ENCODE results near the gene BBX. TPM values are rescaled to one million over a fixed set of nuclear protein-coding genes. Genes with fewer than 3 reads are reported as not detected.
A peak's percentile ranks its signal among the peaks of the same experiment; 100 is the strongest.

The BBX gene
- total RNA-seq (85.8 TPM), polyA plus RNA-seq (ENCODE audit: insufficient read depth, low read depth, low replicate concordance) (8.1 TPM)
- long read RNA-seq, donor 1, partial matches to known transcripts: 8 of 8 reads
- long read RNA-seq, donor 1, other reads (novel, unspliced or antisense): 0 of 8 reads
- long read RNA-seq, donor 2, full-length matches to known transcripts: 2 of 30 reads
- long read RNA-seq, donor 2, partial matches to known transcripts: 28 of 30 reads
- long read RNA-seq, donor 2, other reads (novel, unspliced or antisense): 0 of 30 reads
- long read RNA-seq, donor 3, partial matches to known transcripts: 18 of 19 reads
- long read RNA-seq, donor 3, other reads (novel, unspliced or antisense): 0 of 19 reads
- long read RNA-seq, donor 4, full-length matches to known transcripts: 4 of 28 reads
- long read RNA-seq, donor 4, partial matches to known transcripts: 24 of 28 reads
- long read RNA-seq, donor 4, other reads (novel, unspliced or antisense): 0 of 28 reads
- long read RNA-seq, donor 5: 0 reads
- long read RNA-seq, donor 6, partial matches to known transcripts: 20 of 20 reads
- long read RNA-seq, donor 6, other reads (novel, unspliced or antisense): 0 of 20 reads
- long read RNA-seq, donor 7, full-length matches to known transcripts: 3 of 60 reads
- long read RNA-seq, donor 7, partial matches to known transcripts: 33 of 60 reads
- long read RNA-seq, donor 7, other reads (novel, unspliced or antisense): 24 of 60 reads
- long read RNA-seq, donor 8, full-length matches to known transcripts: 1 of 7 reads
- long read RNA-seq, donor 8, partial matches to known transcripts: 6 of 7 reads
- long read RNA-seq, donor 8, other reads (novel, unspliced or antisense): 0 of 7 reads
- long read RNA-seq, donor 9: 0 reads
- long read RNA-seq, donor 10, partial matches to known transcripts: 26 of 26 reads
- long read RNA-seq, donor 10, other reads (novel, unspliced or antisense): 0 of 26 reads

DNA sequence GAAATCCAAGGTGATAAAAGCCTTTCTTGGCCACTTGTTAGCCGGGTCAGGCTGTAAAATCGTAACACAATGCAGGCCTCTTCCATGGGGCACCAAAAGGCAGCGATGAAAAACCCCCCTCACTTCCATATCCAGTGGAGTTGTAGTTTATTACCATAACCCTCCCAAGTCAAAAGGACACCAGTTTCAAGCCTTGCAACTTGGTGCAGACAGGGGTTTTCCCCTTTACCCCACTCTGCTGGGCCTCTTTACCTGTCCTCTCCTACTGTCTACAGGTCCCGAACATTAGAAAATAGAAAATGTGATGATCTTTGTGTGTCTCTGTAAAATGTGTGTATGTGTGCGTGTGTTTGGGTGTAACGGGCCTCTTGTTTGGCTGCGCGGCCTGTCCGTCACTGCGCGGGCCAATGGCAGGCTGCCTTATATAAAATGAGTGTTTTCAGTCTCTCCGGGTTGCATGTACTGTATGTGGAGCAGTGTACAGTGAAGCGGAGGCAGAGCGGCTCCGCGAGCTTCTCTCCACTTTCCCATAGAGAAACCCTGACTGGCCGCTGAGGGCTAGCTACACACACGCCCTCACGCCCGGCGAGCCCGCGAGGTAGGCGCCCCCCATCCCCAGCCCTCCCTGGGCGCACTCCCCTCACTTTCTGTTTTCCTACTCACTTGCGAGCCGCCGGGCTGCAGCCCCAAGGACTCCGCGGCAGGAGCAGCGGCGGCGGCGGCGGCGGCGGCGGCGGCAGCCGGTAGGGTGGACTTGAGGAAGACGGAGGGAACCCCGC is at the start of gene BBX:
BBX (plus strand) TSS at position 453 of the 779 bp plus-strand sequence. CDS start 187,499 bp downstream, outside the sequence.
- peak within 1 kb of the TSS; percentile 81 to 95 (median 89) for H3K9ac ChIP-seq (ENCODE audit: low read length in 3 of 3)
- TF ChIP-seq, protein P1, sequence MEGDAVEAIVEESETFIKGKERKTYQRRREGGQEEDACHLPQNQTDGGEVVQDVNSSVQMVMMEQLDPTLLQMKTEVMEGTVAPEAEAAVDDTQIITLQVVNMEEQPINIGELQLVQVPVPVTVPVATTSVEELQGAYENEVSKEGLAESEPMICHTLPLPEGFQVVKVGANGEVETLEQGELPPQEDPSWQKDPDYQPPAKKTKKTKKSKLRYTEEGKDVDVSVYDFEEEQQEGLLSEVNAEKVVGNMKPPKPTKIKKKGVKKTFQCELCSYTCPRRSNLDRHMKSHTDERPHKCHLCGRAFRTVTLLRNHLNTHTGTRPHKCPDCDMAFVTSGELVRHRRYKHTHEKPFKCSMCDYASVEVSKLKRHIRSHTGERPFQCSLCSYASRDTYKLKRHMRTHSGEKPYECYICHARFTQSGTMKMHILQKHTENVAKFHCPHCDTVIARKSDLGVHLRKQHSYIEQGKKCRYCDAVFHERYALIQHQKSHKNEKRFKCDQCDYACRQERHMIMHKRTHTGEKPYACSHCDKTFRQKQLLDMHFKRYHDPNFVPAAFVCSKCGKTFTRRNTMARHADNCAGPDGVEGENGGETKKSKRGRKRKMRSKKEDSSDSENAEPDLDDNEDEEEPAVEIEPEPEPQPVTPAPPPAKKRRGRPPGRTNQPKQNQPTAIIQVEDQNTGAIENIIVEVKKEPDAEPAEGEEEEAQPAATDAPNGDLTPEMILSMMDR (IDR thresholded peaks at IDR 0.05; ENCODE audit: borderline replicate concordance, extremely low read depth, insufficient read depth): no peak
- no peaks in the 10 kb centered on the region for H3K27me3 ChIP-seq (ENCODE audit: control insufficient read depth, insufficient read depth, low read length)
- FAIRE-seq (peak; percentile 58), DNase-seq (peak; percentile 95 to 98 (median 98))
- peak within 1 kb of the TSS; percentile 86 to 97 (median 92) for H3K4me3 ChIP-seq (ENCODE audit: low read length in 3 of 3)
- peak within 1 kb of the TSS; percentile 95 to 96 for H3K27ac ChIP-seq (ENCODE audit: low read depth in 2 of 2, low read length in 2 of 2)
- no peaks in the 10 kb centered on the region for H3K9me3 ChIP-seq (ENCODE audit: control insufficient read depth in 2 of 3, insufficient read depth in 1 of 3, low read length in 3 of 3)
- peaks cover 0 to 11% (median 2%) of the 10 kb centered on the region in 3 donors for H3K4me1 ChIP-seq (ENCODE audit: control insufficient read depth in 2 of 3, insufficient read depth in 2 of 3, low read depth in 1 of 3, low read length in 3 of 3)
- intact Hi-C loops (cut with DNase I): no loop called here
- no peaks in the 10 kb centered on the region for H3K36me3 ChIP-seq (ENCODE audit: control insufficient read depth in 2 of 3, insufficient read depth in 3 of 3, low read length in 3 of 3)

DNA sequence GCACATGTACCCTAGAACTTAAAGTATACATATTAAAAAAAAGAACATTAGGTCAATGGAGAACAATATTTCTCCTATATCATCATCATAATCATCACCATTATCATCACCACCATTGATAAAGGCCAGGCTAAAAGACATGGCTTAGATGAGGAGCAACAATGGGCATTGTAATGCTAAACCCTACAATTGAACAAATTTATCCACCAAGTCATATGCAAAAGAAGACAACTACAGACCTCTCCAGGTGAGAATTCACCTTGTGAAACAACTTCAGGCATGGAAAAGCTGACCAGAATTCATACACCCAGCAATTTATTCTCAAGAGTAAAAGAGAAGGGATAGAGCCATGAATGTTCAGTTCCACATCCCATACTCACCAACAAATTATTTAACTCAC is 46.3 kb upstream of the BBX start:
- no peaks in the 10 kb centered on the region for H3K9me3 ChIP-seq (ENCODE audit: control insufficient read depth in 2 of 3, insufficient read depth in 1 of 3, low read length in 3 of 3)
- no peak overlapping the region for H3K27ac ChIP-seq (ENCODE audit: low read depth in 2 of 2, low read length in 2 of 2)
- no peaks in the 10 kb centered on the region for H3K36me3 ChIP-seq (ENCODE audit: control insufficient read depth in 2 of 3, insufficient read depth in 3 of 3, low read length in 3 of 3)
- TF ChIP-seq, protein P1 (IDR thresholded peaks at IDR 0.05; ENCODE audit: borderline replicate concordance, extremely low read depth, insufficient read depth): no peak
- no peak overlapping the region for H3K9ac ChIP-seq (ENCODE audit: low read length in 3 of 3)
- intact Hi-C loops (cut with DNase I): no loop called here
- H3K27me3 ChIP-seq (ENCODE audit: control insufficient read depth, insufficient read depth, low read length): no peaks in the 10 kb centered on the region
- no peaks in the 10 kb centered on the region for H3K4me1 ChIP-seq (ENCODE audit: control insufficient read depth in 2 of 3, insufficient read depth in 2 of 3, low read depth in 1 of 3, low read length in 3 of 3)
- H3K4me3 ChIP-seq (ENCODE audit: low read length in 3 of 3): no peak overlapping the region
- DNase-seq (no peak), FAIRE-seq (no peak)

DNA sequence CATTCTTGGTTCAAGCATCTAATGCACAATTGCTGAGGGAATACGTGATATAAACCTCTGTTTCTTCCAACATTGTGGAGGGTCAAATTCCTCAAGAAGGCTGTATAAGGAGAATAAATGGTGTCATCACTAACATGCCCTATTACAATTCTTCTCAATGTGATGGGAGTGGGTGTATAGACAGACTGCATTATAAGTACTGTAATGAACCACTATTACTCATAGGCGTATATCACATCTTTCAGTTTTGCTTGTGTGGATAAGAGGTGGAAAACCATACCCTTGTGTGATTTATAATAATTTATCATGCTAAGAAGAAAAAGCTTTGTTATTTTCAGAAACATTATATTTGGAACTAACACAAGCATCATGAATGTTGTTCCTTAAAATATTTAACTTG is 35.3 kb upstream of the BBX start:
- Histone ChIP-seq H3K4me3 (ENCODE audit: low read length in 3 of 3) (no peak overlapping the region), H3K4me1 (ENCODE audit: control insufficient read depth in 2 of 3, insufficient read depth in 2 of 3, low read depth in 1 of 3, low read length in 3 of 3) (no peaks in the 10 kb centered on the region), H3K9ac (ENCODE audit: low read length in 3 of 3) (no peak overlapping the region), H3K36me3 (ENCODE audit: control insufficient read depth in 2 of 3, insufficient read depth in 3 of 3, low read length in 3 of 3) (no peaks in the 10 kb centered on the region), H3K9me3 (ENCODE audit: control insufficient read depth in 2 of 3, insufficient read depth in 1 of 3, low read length in 3 of 3) (no peaks in the 10 kb centered on the region), H3K27ac (ENCODE audit: low read depth in 2 of 2, low read length in 2 of 2) (no peak overlapping the region), H3K27me3 (ENCODE audit: control insufficient read depth, insufficient read depth, low read length) (no peaks in the 10 kb centered on the region)
- TF ChIP-seq, protein P1 (IDR thresholded peaks at IDR 0.05; ENCODE audit: borderline replicate concordance, extremely low read depth, insufficient read depth): no peak
- intact Hi-C loops (cut with DNase I): no loop called here
- no peak for FAIRE-seq
- no peak for DNase-seq

All from kidney (tissue), 22 donors.